NCI-H526 (cell line): Measurements from ENCODE around the gene RC3H2.
"Not testable (repeated sequence)": the region's sequence is repeated elsewhere in the genome, so short reads cannot be mapped to it uniquely, and the experiment has no call there.

ENCODE experiments used
- DNase-seq, 2 experiments: peaks; one replicate each; lab custom pipeline; 2025; lab: John Stamatoyannopoulos, UW

Gene RC3H2

DNA sequence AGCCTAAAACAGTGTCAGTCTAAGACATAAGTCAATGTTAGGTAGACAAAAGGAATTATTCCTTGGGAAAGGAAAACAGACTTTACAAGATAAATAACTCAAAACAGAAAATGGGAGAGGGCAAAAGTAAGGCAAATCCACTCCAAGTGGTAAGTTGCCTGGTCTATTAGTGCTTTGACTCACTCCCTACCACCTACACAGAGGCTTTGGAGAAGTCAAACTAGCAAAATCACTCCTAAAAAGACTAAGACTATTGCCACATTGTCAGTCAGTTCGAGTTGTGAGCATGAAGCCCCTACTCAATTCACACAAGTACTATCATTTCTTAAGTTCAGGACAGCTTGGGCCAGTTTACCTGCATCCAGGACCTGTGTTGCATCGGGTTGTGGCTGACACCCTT, 13.2 kb upstream of the RC3H2 start:
- DNase-seq, result no peak

DNA sequence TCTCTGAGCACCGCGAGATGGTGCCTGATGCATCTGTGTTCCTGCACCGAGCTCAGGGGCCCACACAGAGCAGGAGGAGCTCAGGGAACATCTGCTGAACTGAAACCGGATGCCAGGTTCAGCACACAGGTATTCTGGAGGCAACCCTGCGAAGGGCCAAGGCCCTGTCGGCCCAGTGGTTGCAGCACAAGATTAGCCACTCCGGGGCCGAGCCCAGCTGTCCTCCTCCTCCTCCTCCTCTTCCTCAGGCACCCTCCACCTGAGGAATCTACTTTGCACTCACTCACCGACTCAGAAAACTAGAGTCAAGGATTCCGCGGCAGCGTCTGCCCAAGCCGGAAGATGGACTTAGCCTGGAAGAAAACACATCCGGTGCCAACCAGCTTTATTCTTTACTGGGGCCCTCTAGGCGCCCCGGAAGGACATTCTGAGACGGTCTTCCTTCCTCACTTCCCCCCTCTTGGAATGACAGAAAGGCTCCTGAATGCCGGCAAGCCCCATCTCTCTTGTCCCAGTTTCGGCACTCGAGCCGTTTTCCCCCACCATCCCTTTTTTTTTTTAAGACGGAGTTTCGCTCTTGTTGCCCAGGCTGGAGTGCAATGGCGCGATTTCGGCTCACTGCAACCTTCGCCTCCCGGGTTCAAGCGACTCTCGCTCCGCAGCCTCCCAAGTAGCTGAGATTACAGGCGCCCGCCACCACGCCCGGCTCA, 8.0 kb upstream of the RC3H2 start, which contains the start of gene ZBTB6:
Gene ZBTB6 (minus strand): TSS at position 360 of the 710 bp plus-strand sequence. CDS start 1,251 bp downstream, outside the sequence.
- peak; percentile 73 to 84 for DNase-seq

DNA sequence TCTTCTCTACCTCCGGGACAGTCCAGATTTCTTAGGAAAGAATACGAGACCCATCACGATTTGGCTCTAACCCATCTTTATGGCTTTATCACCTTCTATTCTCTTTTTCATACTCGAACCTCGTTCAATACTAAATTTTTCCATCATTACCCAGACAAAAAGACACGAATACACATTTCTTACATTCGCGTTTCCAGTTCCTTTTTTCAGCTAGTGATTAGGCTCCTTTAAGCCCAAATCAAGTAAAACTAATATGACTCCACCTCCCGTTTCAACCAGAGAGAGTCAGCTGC, 7.5 kb upstream of the RC3H2 start:
- DNase-seq, result no peak

DNA sequence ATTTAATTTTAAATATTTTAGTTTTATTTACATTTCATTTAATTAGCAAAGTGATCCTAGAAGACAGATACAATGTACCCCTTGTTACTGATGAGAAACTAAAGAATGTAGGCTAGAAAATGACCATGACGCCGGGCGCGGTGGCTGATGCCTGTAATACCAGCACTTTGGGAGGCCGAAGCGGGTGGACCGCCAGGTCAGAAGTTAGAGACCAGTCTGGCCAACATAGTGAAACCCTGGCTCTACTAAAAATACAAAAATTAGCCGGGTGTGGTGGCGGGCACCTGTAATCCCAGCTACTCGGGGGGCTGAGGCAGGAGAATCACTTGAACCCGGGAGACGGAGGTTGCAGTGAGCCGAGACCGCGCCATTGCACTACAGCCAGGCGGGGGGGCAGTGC, 963 bp upstream of the RC3H2 start:
- DNase-seq, result not testable (repeated sequence)

DNA sequence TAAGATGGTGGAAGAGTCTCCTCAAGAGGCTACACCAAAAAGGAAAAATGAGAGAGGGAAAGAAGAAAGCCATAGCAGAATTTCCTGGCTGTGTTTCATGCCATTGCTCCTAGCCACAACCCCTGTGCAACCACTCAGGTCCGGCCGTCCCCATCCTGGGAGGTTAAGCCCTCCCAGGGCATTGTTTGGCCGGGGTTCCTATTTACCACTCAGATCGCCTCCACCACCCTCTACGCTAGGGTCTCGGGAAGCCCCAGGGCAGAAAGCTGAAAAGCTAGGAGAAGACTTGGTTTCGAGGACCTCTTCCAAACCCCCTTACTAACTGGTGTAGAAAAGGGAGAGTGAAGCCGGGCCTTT, 715 bp downstream of the RC3H2 start:
- DNase-seq, result peak; percentile 42 to 45

DNA sequence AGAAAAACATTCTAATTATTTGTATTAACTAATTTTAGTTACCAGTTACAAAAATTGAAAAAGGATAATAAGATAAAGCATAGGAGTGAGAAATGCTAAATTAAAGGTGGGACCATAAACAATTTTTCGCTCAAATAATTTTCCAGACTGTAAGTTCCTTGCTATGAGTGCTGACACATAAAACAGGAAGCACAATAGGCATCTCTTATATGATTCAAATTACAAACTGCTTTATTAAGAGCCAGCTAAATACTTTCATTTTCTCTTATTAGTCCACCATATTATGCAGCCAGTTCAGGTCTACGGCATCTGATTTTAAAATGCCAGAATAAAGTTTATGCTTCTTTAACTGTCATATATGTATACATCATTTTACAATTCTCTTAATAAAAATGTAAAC, 4.4 kb downstream of the RC3H2 start:
- DNase-seq, result no peak

DNA sequence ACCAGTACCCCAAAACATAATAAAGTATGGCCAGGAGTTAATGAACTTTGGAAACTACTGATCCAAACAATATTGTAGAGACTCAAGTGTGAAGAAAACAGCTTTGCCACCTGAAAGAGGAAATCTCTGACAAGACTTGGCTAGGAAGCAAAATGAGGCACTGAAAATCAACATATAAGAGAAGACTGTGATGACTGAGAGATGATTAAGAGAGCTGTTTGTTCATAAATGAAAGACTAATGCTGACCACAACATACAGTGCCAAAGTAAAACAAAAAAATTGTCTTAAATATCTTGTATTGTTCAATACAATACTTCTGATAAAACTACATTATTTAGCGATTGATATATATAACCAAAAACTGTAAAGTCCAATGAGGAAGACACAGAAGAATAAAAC, 7.2 kb downstream of the RC3H2 start:
- DNase-seq, result no peak

DNA sequence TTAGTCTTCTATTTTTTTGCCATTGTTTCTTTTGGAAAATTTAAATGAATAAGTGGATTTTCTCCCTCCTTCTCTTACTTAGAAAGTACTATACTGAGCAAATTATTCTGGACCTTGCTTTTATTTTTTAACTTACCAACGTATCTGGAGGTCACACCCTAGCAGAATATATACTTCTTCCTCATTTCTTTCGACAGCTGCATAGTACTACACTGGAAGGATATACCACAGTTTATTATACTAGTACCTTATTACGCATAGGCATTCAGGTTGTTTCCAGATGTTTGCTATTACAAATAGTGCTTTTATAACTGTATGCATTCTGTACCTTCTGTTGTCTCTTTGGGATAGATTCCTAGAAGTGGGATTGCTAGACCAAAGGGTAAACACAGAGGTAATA, 16.7 kb downstream of the RC3H2 start:
- no peak for DNase-seq

DNA sequence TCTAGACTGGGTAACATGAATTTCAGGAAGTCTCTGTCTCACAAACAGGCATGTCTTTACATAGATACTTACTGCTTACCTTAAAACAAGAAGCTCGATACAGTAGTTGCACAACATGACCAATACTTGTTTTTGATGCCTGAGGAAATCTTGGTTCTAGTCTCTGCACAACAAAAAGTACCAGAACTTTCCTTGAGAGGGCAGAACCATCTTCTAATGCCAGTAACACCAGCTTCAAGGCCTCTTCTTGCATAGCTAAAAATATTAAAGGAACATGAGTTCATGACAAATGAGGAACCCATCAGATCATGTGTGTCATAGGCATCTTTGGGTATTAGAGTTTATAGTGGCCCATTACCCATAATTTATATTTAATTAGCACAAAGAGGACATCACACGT, 22.0 kb downstream of the RC3H2 start:
- no peak for DNase-seq

DNA sequence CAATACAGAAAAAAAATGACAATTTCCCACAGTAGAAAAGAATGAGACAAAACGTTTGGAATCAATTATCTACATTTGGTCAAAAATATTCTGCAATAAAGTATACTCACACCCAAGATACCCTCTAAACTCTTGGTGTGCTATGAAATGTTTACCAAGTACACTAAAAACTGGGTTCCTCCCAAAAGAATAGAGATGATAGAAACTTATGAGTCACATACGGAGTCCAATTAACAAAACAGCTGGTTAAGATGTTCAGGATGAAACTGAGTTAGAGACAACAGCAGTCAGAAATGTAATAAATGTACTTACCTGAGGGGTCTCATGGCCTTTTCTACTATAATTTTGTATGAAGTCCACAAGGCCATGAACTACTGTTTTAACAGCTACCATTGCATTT, 25.7 kb downstream of the RC3H2 start:
- no peak for DNase-seq

DNA sequence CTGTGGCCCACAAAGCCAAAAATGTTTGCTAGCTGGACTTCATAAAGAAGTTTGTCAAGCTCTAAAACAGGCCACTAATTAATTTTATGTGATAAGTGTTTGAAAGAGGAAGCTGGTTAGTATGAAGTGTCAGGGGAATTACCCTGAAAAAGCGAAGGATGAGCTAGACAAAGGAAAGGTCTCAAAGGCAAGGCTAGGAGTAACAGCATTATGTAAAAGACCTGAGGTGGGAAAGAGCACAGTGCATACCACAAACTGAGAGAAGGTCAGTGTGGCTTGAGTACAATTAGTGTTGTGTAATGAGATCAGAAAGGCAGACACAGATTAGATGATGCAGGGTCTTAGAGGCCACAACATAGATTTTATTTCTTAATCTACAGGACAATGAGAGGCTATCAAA, 29.6 kb downstream of the RC3H2 start:
- DNase-seq, result no peak

DNA sequence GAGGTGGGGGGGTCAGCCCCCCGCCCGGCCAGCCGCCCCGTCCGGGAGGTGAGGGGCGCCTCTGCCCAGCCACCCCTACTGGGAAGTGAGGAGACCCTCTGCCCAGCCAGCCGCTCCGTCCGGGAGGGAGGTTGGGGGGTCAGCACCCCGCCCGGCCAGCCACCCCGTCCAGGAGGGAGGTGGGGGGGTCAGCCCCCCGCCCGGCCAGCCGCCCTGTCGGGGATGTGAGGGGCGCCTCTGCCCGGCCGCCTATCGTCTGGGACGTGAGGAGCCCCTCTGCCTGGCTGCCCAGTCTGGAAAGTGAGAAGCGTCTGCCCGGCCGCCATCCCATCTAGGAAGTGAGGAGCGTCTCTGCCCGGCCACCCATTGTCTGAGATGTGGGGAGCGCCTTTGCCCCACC, 37.9 kb downstream of the RC3H2 start:
- not testable (repeated sequence) for DNase-seq

DNA sequence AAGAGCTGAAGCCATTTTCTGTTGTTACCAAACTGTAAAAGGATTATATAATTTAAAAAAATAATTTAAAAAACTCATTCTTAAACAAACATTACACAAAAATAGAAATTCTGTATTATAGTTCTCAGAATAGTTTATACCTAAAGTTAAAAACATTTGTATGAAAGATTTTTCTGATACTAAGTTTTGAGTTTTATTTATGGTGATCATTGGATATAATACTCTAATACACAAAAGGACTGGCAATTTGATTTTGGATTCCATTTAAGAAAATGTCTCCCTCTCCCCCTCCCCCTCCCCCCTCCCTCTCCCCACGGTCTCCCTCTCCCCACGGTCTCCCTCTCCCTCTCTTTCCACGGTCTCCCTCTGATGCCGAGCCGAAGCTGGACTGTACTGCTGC, 39.1 kb downstream of the RC3H2 start:
- DNase-seq, result no peak

DNA sequence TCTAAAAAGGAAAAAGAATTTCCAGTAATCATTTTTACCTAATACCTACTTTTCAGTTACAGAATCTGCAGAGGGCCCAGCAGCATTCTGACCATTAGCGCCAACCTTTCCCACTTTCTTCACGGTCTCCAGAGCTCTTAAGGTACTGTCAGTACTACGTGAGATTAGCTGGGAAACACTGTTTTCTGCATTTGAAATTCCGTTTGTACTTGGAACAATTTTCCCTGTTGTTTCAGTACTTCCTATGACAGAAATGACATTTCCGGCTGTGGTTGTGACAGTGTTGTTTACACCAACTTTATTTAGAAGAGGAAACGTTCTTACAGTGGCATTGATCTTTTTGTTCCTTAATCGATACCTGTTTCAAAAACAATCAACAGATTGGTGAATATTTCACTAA, 39.9 kb downstream of the RC3H2 start:
- no peak for DNase-seq

DNA sequence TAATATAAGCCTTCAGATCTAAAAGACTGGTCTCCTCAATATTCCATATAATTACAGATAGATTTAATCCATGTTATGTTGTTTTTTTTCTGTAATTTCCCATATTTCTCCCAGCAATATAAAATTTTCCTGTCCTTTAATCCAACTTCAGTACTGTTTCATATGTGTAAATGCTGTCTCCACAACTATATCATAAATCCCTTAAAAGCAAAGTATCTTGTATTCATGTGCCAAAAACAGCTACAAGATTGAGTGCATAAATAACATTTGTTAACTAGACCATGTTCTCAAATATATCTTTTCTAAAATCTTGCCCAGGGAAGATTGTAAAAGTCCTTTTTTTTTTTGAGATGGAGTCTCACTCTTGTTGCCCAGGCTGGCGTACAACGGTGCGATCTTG, 41.8 kb downstream of the RC3H2 start:
- no peak for DNase-seq

DNA sequence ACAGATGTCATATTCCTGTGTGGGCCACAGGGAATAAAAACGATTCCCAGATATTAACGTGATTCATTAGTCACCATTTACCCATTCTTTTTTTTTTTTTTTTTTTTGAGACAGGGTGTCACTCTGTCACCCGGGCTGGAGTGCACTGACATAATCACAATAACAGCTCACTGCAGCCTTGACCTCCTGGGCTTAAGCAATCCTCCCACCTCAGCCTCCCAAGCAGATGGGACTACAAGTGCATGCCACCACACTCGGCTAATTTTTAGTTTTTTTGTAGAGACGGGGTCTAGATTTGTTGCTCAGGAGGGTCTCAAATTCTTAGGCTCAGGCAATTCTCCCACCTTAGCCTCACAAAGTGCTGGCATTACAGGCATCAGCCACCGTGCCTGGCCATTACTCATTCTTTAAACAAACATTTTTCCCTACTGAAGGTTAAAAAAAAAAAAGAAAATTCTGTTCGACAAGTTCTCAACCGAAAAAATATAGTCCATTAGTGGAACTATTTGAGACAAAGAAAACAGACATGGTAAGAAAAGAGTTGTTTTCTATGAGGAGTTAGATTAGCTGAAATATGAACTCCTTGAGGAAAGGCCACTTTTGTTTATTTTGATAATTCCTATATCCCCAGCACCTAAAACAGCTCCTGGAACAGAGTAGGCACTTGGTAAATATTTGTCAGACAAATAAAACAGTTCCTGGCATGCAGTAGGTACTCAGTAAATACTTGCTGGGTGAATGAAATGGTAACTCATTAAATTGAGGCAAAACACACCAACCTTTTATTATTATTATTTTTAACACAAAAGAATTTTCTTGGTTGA, 44.6 kb downstream of the RC3H2 start:
- DNase-seq, result no peak

DNA sequence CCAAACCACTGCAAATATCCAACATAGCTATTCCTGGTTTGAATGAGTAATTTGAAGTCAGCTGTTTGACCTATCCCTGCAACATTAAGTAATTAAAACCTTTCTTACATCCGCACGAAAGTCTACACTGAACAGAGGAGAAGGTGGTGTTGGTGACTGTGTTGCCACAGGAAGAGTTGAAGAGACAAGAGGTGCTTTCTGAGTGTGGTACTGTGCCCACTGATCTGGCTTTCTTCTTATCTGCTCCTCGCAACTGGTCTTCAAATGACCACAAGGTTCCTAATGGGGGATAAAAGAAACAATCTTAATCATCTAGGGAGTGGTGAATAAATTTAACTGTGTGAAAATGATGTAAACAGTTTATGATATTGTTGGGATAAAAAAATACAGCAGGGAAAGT, 47.3 kb downstream of the RC3H2 start:
- no peak for DNase-seq

DNA sequence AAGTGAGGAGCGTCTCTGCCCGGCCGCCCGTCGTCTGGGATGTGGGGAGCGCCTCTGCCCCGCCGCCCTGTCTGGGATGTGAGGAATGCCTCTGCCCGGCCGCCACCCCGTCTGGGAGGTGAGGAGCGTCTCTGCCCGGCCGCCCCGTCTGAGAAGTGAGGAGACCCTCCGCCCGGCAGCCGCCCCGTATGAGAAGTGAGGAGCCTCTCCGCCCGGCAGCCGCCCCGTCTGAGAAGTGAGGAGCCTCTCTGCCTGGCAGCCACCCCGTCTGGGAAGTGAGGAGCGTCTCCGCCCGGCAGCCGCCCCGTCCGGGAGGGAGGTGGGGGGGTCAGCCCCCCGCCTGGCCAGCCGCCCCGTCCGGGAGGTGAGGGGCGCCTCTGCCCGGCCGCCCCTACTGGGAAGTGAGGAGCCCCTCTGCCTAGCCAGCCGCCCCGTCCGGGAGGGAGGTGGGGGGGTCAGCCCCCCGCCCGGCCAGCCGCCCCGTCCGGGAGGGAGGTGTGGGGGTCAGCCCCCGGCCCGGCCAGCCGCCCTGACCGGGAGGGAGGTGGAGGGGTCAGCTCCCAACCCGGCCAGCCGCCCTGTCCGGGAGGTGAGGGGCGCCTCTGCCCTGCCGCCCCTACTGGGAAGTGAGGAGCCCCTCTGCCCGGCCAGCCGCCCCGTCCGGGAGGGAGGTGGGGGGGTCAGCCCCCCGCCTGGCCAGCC, 52.9 kb downstream of the RC3H2 start:
- not testable (repeated sequence) for DNase-seq

DNA sequence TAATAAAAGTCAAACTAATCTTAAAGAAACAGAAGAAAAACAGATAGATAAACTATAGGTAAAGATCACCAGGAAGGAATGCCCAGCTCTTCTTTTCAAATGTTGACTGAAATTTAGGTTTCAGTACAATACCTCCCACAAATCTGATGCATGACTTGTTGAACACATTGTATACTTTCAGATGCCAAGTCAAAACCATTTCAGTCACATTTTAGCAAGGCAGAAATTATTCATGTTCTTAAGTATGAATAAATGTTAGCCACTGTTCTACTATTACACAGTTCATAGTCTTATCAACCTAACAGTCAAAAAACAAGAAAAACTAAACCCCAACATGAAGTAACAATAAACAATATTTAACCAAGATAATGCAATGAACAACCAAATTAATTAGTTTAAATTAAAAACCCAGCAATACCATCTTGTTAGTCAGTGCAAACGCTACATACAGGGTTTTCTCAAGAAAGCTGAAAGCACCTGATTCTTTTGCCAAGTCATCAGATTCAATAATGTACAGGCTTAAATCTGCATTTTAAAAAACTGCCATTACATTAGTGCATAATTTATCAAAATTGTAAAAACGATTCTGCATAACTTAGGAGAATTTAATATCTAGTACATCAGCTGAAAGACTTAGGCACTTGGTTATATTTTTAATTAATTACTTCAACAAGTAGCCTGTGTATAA, 56.8 kb downstream of the RC3H2 start:
- DNase-seq, result no peak

DNA sequence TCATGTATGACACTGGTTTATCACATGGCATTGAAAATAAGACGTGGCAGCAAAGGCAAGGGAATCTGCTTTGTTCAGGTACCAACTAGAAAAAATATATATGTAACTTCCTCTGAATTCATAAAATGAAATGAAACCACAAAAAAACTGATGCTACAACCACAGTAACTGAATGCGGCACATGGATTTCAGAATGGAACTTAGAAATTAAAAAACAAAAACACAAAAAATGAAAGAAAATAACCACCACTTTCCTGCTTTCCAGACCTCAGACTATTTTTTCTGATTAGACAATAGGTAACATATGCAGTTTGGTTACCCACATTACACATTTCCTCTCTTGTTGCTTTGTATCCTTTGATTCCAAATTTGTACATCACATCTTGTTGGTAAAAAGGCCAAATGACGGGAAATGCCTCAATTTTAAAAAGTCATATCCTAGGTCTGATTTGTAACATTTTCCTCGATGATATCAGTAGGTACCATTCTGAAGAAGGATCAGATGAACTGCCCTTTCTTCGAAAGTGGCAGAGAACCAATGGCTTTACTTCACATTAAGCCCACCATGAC, 58.7 kb downstream of the RC3H2 start:
- DNase-seq, result no peak

DNA sequence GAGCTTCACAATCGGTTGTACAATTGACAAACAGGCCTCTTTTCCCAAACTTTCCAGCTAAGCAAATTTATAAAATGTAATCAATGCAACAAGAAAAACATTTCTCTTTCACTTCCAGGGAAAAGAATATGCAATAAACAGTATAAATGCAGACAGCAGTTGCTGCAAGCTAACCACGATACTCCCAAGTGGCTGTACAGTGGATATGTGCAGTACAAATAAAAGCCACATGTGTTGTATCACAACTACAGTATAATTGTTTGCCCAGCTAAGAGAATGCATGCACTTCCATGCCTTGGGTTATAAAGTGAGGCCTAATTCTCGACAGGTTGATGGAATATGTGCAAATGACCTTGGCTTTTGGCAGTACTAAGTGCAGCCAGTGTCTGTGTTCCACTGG, 60.0 kb downstream of the RC3H2 start:
- no peak for DNase-seq

DNA sequence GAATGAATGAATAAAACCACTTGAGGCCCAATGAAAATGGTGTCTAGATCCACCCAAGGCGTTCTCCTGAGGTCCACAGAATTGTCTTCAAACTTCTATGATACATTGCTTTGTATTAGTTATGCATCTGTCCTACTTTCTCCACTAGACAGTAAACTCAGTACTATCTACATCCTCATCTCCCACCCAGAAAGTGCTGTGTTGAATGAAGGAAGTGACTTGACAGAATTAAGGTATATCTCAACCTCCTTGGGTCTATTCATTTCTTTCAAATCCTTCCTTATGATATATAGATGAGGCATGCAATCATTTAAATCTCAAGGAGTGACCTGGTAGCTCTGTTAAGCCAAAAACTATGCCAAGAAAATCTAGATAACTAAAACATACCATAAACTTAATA, 61.0 kb downstream of the RC3H2 start:
- DNase-seq, result no peak
